GM12891 (cell line): ENCODE data around the gene TKTL2.

ENCODE experiments used
- POLR2A ChIP-seq: IDR thresholded peaks from 2 replicates; pipeline ENCODE4 v1.6.1; 2011; ENCODE audit warnings: low read depth, low read length, control low read depth
- POLR2AphosphoS5 ChIP-seq: IDR thresholded peaks from 2 replicates; pipeline ENCODE4 v1.6.1; 2011; ENCODE audit warnings: low read depth, low read length, control low read depth
- TAF1 ChIP-seq: IDR thresholded peaks from 2 replicates; pipeline ENCODE4 v1.6.1; 2011; ENCODE audit warnings: low read depth, low read length, control low read depth

- TF ChIP-seq TAF1 (peak; percentile 15; the same call in 1 of the 2 replicates), POLR2A (peak; percentile 46; the same call in 1 of the 2 replicates), POLR2AphosphoS5 (no peak)
Measured at GRCh38 chr4:163495900-163496299, 22.3 kb upstream of the TKTL2 start.
